Measurements from ENCODE around the gene IL21R.

IL21R gene

DNA sequence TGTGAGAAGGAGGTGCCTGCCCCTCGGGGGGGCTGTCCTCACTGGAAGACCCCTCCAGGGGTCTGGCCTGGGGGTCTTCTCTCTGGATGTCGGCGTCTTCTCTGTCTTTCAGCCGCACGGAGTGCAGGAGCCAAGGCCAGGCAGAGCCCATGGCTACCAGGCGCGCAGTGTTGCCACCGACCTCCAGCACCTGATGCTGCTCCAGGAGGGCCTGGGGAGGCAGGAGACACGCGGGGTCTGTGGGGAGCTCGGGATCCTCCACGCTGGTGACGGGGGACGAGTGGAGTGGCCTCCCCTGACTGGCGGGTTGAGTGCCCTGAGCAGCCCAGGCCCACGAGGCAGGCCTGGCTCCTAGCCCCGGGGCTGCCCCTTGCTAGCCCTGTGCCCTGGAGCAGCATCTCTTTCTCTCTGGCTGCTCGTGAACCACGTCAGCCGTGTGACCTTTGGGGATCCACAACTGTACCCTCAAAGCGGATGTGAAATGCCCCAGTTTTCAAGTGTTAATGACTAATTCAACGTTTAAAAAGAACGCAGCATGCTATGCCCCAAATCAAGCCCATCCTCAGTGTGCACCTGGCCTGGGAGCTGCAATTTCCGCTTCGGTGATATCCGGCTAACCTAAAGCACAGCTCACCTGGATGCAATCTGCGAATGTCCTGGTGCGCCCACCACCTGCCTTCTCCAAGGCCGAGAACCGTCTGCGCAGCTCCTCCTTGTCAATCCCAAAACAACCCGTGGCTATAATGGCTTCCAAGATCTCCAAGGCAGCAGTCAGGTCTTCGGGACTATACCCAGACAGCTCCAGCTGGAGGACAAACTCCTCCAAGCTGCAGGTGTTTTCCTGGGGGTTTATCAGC, 62.9 kb downstream of the IL21R start:
- no peak for DNase-seq

- no peak for DNase-seq
Measured at GRCh38 chr16:27465483-27465879, 63.5 kb downstream of the IL21R start.

DNA sequence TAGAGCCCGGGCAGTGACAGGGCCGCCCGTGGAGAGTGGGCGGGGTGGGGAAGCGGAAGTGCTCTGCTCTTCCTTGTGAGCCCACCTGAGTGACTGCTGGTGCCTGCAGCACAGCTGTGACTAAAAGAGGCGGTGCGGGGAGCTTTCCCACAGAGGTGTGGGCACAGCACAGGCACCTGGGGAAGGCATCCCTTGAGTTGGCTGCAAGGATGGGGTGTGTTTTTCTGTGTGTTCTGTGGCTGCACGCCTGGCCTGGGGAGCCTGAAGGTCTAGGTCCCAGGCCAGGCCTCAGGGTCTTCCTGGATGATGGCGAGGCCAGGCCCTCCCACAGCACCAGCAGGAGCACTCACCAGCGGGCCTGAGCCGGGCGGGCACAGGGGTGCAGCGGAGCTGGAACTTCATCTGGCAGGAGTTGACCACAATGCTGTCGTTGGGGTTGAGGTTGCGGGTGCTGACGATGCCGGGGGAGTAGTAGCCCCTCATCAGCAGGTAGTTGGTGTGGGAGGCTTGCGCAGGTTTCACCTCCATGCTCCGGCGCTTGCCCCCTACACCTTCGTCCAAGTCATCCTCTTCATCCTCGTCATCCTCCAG, 67.1 kb downstream of the IL21R start:
- DNase-seq, result no peak

GRCh38 chr16:27470567-27471431, 68.8 kb downstream of the IL21R start:
- DNase-seq, result no peak

DNA sequence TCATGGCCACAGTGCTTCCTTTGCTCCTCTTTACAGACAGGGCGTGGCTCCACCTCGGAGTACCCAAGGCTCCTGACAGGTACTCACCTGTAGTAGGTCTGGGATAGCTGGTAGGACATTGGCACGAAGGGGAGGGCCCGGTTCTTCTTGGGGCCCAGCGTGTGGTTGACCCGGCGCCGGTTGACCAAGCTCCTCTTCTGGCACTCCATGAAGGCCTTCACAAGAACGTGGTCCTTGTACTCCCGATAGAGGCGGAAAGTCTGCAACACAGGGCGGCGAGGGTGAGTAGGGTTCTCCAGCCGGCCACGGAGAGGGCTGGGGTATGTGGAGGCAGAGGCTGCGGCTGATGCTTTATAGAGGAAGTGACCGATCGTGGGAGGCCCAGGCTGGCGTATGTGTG, 69.7 kb downstream of the IL21R start:
- no peak for DNase-seq

DNA sequence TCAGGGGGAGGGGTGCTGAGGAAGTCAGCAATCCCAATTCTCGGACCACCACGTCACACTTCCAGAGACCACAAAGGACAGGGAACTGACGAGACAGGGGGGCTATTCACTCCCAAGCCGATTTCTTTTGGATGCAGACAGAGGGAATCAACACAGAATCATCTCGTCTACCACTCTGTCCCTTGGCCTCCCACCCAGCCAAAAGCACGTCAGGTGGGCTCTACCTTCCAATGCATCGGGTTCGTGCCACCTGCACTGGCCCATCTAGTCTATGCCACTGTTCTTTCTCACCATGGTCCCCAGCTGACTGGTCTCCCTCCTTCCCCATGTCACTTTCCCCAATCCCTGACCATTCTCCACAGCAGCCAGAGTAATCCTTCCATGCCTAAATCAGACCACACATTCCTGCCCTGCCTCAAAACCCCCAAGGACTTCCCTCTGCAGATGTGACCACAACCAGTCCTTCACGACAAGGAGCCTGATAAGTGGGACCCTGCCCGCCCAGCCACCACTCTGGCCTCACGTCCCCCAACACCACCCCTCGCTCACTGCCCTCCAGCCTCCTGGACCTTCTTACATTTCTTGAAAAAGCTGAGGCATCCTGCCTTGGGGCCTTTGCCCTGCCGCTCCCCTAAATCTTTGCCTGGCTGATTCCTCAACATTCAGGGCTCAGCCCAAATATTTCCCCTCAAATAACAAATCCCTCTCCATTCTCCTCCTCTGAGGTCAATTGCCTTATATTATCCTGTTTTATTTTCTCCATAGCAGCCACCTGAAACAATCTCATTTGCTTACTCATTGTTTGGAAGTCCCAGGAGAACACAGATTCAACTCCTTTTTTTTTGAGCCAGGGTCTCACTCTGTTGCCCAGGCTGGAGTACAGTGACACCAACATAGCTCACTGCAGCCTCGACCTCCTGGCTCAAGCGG, 70.4 kb downstream of the IL21R start:
- DNase-seq, result no peak

DNA sequence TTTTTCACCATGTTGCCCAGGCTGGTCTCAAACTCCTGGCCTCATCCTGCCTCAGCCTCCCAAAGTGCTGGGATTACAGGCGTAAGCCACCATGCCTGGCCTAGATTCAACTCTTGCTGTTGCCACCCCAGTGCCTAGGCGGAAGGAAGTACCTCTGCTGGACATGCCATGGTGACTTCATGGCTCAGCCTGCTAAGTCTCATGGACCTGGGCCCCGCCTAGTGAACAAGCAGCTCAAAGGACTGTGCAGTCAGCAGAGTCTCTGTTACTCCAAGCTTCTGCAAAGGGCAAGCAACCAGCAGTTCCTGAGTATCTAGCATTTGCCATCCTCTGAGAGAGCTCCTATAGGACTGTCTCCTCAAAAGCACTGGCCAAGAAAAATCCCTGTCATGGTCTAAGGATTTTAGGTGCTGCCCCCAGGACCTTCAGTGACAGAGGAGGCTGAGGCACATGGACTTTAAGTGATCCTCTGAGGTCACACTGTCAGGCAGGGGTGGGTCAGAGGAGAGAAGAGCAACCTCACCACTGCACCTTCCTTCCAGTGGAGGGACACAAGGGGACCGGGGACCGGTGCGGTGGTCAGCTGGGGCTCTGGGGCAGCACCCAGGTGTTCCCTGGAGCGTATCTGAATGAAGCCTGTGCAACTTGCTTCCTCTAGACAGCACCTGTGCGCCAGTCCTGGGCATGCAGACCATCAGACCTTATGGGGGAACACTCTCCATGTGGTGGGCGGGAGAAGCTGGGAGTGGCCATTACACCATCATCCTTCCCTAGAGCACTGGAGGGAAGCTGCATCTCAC, 71.3 kb downstream of the IL21R start:
- no peak for DNase-seq

GRCh38 chr16:27474041-27474440, 72.1 kb downstream of the IL21R start:
- DNase-seq, result no peak

DNA sequence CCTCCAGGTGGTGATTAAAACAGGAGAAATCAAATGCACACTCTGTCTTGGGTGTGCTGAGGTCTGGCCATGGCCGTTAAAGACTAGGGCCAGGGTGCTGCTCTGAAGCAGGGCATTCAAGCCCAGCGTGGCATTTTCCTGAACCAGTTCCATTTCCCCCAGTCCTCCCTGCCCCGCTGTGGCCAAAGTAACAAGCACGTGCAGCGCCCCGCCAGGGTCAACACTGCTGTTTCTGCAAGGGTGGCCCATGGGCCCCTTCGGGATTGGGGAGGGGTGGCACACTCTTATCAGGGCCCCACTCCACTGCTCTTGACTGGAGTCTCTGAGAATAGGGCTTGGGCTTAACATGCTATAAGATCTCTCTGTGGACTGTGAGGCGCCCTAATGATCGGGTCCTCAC, 72.9 kb downstream of the IL21R start:
- DNase-seq, result no peak

DNA sequence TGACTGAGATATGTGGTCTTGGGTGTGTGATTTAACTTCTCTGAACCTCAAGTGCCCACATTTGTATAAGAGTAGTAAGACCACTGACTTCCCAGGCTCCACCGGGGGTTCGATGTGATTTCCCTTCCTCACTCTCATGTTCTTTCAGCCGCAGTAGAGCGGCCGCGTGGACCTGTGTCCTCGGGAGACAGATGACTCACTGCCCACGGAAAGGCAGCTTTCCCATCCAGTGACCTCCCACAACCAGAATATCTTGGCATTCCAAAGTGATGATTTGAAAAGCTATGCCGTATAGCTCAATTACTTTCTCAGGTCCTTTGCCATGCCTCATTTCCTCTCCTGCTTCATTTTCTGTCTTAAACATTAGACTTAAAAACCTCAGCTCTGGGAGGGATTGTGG, 73.6 kb downstream of the IL21R start:
- DNase-seq, result no peak

DNA sequence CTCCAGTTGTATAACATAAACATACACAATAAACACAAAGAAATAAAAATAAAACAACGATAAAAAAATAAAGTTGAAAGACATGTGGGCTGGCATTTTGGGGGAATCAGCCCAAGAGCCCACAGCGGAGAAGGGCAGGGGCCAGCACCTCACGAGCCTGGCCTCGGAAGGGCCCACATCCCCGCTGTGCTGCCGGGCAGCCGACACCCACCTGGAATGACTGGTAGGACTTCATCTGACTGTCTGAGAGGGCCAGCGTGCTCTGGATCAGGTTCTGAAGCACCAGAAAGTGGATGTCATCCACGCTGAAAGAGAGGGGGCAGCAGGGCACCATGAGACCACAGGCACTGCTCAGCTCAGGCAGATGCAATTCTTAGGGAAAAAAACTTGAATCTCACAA, 74.3 kb downstream of the IL21R start:
- DNase-seq, result no peak

DNA sequence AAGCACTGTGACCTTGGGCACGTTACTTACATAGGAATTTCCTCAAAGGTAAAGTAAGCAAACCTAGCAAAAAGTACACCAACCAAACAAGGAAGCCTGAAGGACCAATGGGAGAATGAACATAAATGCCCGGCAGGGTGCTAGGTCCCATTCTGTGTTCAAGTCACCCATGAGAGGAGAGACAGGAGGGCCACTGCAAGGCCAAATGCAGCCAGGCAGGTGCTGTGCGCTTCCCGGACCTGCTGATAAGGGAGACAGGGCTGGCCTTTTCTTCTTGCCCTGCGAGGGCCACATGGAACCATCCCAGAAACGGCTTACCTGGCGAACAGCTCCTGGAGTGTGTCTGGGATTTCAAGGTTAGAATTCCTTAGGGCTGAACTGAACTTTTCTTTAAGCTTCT, 78.8 kb downstream of the IL21R start:
- DNase-seq, result no peak

DNA sequence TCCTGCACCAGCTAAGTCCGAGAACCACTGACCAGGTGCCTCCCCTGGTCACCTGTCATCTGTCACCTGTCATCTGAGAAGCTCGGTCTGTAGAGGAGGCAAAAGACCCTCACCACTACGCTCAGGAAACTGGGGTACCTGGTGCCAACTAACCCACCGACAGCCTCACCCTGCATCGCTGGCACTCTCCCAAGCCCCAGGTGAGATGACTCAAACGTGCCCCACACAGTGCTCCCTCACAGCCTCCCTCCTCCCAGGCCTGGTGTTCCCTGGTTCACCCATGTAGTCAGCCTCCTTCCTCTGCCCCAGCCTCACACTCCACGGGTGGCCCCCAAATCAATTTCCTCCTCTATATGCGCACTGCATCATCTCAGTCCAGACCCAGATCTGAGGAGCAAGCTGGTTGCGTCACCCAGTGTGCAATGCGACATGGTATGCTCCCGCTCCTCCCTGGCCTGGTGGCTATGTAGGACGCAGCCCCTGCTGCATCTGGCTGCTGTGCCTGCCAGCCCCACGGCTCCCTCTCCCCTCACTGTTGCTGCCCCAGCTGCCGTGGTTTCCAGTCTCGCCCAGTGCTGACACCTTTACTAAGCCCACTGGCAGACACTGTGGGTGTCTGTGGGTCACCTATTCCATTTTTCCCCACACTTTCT, 79.4 kb downstream of the IL21R start:
- no peak for DNase-seq

DNA sequence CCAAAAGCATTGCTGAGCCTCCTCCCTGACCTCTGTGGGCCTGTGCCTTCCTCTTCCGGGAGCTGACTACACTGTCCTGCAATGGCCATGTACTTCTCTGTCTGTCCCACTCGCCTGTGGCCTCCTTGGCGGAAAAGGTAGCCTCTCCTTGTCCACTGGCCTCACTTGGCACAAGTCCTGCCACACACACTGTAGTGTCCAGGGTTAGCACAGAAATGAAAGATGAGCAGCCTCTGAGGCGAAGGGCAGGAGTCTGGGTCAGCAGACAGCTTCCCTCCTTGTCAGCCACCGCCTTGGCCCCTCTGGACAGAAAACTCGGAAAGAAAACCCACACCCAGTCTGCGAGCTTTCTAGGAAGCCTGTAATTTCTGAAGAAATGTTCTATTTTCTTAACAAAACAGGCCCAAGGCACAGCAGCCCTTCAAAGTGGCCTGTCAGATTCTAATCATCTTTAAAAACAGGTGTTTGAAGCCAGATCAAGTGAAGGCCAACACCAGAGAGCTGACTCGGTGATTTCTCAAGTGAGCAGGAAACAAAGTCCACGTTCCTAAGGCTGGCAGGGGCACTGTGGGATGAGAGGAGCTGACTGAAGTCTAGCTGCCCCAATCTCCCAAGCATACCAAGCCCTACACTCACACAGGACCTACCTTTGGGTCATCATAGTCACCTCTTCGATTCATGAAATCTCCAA, 80.6 kb downstream of the IL21R start:
- no peak for DNase-seq

GRCh38 chr16:27483088-27483437, 81.1 kb downstream of the IL21R start:
- DNase-seq, result no peak

GRCh38 chr16:27483624-27484023, 81.7 kb downstream of the IL21R start:
- no peak for DNase-seq

GRCh38 chr16:27485126-27485525, 83.2 kb downstream of the IL21R start:
- DNase-seq, result no peak

DNA sequence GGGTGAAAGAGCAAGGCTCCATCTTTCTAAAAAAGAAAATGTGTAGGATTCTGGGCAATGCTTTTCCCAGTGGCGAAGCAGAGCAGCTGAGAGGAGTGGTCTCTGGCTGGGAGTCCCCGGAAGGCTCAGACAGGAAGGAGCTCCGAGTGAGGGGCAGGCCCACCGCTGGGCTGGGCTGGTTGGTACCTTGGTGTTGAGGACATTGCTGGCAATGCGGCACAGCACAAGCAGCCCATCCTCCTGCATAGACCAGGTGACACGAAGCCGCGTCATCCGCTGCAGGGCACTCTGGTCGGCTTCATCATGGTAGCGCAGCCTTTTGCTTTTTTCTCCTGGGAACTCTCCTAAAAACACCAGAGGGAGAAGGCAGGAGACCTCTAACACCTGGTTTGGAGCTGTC, 83.8 kb downstream of the IL21R start:
- no peak for DNase-seq

GRCh38 chr16:27486344-27486743, 84.4 kb downstream of the IL21R start:
- no peak for DNase-seq

- no peak for DNase-seq
Measured at GRCh38 chr16:27486760-27487159, 84.8 kb downstream of the IL21R start.

GRCh38 chr16:27489421-27489820, 87.4 kb downstream of the IL21R start:
- no peak for DNase-seq

All from effector CD8-positive, alpha-beta T cell (primary cell).